Suppressor macrophage treated with lipopolysaccharide for 1 hour (primary cell): Measurements from ENCODE around the gene POLR2L.

Source experiments
- DNase-seq, 3 donors: peaks; one replicate each; pipeline ENCODE4 v3.0.0-alpha.2; 2020 to 2022

The POLR2L gene

DNA sequence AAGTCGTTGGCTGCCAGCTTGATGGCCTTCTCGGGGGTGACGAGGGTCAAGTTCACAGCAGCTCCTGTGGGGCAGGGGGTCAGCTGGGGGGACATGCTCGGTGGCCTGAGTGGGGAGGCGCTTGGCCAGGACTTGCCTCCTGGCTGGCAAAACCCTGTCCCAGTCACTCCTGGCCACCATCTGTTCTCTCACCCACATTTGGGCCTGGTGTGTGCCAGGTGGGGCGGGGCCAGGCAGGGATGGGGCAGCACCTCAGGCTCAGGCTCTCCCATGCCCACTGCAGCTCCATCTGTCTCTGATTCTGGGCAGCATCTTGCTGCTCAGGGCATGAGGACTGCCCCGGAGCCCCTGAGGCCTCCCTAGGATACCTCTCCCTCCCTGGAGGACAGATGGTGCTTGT lies 48.8 kb downstream of the POLR2L start:
- DNase-seq: no peak

DNA sequence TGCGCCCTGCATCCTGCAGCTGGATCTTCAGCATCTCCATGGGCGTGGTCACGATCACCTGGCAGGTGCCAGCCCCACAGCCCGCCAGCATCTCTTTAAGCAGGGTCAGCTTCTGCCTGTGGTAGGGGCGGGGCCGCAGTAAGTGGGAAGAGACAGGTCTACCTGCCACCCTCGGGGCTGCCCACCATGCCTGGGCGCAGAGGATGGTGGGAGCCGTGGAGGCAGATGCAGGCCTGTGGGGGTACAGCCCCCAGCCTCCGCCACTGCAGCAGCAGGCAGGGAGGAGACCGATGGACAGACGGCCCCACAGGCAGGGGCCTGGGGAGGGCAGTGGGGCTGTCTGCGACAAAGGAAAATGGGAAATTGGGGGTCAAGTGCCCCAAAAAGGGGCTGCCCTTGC lies 49.5 kb downstream of the POLR2L start:
- no peak for DNase-seq

DNA sequence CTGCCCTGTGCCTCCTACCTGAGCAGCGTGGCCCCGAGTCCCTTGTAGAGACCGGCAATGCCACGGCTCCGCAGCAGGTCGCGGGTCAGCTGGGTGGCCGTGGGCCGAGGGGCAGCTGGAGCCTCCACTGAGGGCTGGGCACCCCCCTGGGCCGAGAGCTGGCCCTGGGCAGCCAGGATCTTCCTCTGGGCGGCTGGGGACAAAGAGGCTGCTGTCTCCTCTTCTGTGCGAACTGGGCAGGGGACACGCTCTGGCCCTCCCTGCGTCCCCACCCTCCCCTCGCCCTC lies 49.9 kb downstream of the POLR2L start:
- no peak for DNase-seq

DNA sequence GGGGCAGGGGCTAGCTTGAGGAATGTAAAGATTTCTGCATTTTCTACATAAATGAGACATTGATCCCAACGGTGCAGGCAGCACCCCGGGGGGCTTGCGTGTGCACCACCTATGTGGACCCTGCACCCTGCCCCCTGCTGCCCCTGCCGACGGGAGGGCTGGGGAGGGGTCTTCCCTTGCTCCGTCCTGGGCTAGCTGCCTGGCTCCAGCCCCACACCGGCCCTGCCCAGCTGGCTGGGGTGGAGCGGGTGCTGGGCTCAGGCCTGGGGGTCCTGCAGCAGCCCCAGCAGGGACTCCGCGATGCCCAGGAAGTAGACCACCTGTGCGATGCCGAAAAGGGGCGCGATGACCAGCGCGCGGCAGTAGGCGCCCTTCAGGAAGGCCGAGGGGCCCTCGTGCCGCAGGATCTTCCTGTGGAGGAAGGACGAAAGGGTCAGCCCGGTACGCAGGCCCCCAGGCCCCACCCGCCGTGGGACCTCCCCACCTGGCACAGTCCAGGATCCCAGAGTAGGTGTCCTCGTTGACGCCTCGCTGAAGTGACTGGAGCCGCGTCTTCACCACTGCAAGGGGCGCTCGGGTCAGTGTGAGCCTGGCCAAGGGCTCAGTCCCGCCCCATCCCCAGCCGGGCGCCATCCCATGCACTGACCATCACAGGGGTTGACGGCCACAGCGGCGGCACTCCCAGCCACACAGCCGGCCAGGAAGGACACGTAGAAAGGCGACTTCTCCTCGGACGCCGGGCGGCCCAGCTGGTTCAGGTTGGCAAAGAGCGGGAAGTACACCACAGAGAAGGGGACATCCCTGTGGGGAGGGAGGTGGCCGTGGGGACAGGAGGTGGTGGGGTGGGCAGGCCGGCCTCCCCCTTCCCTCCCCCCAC lies 50.4 kb downstream of the POLR2L start:
- DNase-seq: no peak

DNA sequence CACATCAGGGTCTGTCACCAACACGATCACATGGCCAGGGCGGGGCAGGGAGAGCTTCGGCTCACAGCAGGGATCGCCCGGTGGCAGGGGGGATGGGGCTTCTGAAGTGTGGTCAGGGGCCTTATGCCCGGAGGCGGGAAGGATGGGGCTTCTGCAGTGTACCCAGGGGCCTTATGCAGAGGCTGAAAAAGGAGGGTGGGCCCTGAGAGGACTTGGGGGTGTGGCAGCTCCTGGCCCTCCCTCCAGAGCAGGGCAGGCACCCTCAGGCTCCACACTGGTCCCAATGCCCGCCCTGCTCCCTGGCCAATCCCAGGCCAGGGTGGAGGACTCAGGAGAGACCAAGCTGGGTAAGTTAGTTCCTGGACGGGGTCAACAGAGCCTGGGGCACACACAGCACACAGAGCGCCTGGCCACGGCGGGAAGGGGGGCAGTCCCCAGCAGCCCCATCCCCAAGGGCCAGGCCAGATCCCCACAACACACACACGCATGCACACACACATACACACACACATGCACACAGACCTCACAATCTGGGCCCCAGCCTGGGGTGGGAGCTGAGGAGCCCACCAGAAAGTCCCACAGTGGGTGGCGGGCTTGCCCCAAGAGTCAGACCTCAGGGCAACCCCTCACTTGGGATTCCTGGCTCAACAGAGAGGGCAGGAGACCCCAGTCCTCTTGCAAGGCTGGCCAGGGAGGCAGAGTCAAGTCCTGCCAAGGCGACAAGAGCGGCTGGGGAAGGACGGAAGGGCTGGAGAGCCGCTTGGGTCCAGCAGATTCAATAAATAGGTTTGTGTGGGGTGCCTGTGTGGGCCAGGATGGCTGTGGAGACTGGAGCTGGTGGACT lies 51.4 kb downstream of the POLR2L start:
- DNase-seq: no peak

DNA sequence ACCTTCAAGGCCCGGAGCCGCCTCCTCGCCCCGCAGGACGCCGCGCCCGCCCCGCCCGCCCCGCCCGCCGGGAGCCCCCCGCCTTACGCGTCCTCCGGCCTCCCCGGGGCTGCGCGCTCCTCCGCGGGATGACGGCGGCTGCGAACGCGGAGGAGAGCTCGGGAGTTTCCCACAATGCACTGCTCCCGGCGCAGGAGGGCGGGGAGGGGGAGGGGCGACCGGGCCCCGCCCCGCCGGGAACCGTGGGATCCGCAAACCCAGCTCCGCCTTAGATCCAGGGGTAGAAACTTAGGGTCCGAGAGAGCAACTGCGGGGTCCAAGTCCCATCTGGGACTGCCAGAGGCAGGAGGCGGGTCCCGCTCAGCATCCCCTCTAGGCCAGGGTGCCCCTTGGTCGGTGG lies 52.4 kb downstream of the POLR2L start, which contains the start of gene CEND1:
Gene CEND1 (minus strand): TSS at position 148 of the 400 bp plus-strand sequence. CDS start 1,514 bp downstream, outside the sequence.
- peak; percentile 25 to 66 (median 54) for DNase-seq
